ENCODE results near the gene PKP1. TPM values are rescaled to one million over a fixed set of nuclear protein-coding genes. Genes with fewer than 3 reads are reported as not detected.

Gene PKP1
- total RNA-seq, 4 donors from 2014 or later, result 0.11 to 0.94 (median 0.54) TPM; not detected in 1

DNA sequence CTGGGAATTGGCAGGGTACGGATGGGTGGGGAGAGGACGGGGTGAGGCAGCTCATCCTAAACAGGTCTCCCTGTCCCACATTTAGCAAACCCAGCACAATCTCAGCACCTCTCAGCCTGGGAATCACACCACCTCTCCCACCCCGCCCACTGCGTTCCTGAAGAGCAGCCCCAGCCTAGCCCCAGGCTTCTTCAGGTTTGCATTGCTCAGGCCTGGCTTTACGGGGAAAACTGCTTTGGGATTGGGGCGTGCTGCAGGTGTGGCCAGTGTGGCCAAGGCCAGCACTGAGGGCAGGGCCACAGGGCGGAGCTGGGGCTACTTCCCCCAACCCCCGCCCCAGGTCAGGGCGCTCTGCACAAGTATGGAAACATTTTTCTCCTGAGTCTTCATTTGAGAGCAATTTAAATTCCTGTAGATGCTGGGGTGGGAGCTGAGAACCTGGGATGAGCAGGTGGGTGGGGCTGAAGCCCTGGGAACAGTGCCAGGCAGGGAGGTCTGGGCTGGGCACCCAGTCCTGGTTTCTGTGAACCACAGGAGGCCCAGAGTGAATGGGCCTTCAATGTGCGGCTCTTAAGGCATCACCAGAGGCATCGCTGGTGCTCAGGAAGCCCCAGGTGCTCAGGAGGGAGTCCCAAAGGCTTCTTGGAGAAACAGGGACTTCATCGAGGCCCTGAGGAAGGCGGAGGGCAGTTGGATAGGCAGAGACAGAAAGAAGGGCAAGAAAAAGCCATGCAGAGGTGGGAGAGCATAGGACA, 70.1 kb downstream of the PKP1 start:
- Histone ChIP-seq H3K4me1 (no peaks in the 10 kb centered on the region), H3K4me3 (replicated peaks in 1 of 3) (no peak overlapping the region), H3K36me3 (no peaks in the 10 kb centered on the region), H3K27ac (no peak overlapping the region), H3K27me3 (no peaks in the 10 kb centered on the region), H3K9me3 (no peaks in the 10 kb centered on the region)
- DNase-seq, result no peak
- 90 to 96% methylated on average over 10 to 13 of the region's 13 CpGs for WGBS, 2 donors
- intact Hi-C loops (cut with DNase I), result no loop called here
- TF ChIP-seq, protein P1, sequence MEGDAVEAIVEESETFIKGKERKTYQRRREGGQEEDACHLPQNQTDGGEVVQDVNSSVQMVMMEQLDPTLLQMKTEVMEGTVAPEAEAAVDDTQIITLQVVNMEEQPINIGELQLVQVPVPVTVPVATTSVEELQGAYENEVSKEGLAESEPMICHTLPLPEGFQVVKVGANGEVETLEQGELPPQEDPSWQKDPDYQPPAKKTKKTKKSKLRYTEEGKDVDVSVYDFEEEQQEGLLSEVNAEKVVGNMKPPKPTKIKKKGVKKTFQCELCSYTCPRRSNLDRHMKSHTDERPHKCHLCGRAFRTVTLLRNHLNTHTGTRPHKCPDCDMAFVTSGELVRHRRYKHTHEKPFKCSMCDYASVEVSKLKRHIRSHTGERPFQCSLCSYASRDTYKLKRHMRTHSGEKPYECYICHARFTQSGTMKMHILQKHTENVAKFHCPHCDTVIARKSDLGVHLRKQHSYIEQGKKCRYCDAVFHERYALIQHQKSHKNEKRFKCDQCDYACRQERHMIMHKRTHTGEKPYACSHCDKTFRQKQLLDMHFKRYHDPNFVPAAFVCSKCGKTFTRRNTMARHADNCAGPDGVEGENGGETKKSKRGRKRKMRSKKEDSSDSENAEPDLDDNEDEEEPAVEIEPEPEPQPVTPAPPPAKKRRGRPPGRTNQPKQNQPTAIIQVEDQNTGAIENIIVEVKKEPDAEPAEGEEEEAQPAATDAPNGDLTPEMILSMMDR (IDR thresholded peaks at IDR 0.05), result no peak
- no peak for TF ChIP-seq POLR2A (IDR thresholded peaks at IDR 0.05)

DNA sequence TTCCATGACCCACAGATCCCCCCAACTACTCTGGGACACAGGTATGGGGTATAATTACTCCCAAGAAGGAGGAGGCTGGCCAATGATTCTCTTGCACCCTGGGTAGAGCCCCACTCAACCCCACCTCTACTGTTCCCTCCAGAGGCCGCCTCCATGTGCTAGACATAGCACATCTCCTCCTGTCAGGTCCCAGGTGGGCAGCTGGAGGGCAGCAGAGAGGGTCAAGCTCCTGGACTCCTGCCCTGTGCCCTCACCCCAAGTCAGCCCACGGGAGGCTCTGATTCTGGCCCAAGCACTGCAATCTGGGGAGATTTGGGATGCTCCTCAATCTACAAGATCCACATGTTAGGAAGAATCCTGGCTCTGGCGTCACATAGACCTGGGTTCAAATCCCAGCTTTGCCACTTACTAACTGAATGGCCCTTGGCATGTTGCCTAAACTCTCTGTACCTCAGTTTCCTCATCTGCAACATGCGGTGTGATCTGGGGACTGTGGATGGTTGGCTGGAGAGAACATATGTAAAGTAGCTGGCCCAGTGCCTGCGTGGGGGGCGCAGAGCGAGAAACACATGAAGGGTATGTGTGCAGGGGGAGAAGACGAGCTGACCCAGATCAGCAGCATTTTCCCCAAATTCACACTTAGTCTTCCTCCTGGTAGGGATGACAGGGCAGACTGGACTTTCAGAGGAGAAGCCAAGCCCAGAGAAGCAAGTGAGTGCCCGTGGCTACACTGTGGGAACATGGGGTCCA, 71.0 kb downstream of the PKP1 start:
- TF ChIP-seq, protein P1 (IDR thresholded peaks at IDR 0.05), result no peak
- no peak for TF ChIP-seq POLR2A (IDR thresholded peaks at IDR 0.05)
- H3K9me3 ChIP-seq, result no peaks in the 10 kb centered on the region
- no peaks in the 10 kb centered on the region for H3K27me3 ChIP-seq
- no peak for DNase-seq
- no peaks in the 10 kb centered on the region for H3K36me3 ChIP-seq
- 90 to 96% methylated on average over 7 to 9 of the region's 9 CpGs for WGBS, 2 donors
- no peak overlapping the region for H3K27ac ChIP-seq
- no peak overlapping the region for H3K4me3 ChIP-seq (replicated peaks in 1 of 3)
- intact Hi-C loops (cut with DNase I), result no loop called here
- H3K4me1 ChIP-seq, result no peaks in the 10 kb centered on the region

DNA sequence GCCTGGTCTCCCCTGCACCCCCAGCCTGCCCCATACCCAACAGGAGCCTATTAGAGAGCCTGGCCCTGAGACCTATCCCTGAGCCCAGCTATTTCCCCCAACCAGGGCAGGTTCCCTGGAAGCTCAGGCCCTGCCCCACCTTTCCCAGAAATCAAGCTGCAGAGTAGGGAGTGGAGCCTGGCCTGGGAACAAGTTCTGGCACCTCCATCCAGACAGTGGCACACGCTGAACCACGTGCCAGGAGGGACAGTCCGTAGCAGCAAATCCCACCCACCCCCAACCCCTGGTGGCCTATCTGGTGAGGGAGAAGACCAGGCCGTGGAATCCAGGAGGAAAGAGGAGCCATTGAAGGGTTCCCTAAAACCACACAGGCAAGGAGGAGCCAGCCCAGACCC, 71.6 kb downstream of the PKP1 start:
- Histone ChIP-seq H3K4me1 (no peaks in the 10 kb centered on the region), H3K4me3 (replicated peaks in 1 of 3) (no peak overlapping the region), H3K27me3 (no peaks in the 10 kb centered on the region), H3K27ac (no peak overlapping the region), H3K36me3 (no peaks in the 10 kb centered on the region), H3K9me3 (no peaks in the 10 kb centered on the region)
- intact Hi-C loops (cut with DNase I), result no loop called here
- no peak for TF ChIP-seq POLR2A (IDR thresholded peaks at IDR 0.05)
- TF ChIP-seq, protein P1 (IDR thresholded peaks at IDR 0.05), result no peak
- WGBS, 2 donors, result 54 to 64% methylated on average over 4 of the region's 4 CpGs
- no peak for DNase-seq

DNA sequence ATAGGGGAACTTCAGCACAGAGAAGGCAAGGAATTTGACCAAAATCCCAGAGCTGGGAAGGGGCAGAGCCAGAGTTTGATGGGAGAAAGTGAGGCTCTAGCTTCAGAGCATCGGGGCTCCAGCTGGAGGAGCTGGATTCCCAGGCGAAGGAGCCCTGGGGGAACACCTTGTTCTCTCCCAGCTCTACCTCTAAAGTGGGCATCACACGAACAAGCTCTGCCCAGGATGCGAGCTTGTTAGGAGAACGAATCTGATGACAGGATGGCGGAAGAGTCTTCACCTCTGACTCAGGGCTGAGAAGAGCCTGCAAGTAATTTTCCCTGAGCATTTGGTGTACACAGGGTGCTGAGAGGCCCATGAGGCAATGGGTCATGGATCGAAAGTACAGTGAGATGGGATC, 72.2 kb downstream of the PKP1 start:
- TF ChIP-seq, protein P1 (IDR thresholded peaks at IDR 0.05), result no peak
- no peak for TF ChIP-seq POLR2A (IDR thresholded peaks at IDR 0.05)
- intact Hi-C loops (cut with DNase I), result no loop called here
- H3K27ac ChIP-seq, result no peak overlapping the region
- H3K9me3 ChIP-seq, result no peaks in the 10 kb centered on the region
- H3K4me3 ChIP-seq (replicated peaks in 1 of 3), result no peak overlapping the region
- no peak for DNase-seq
- H3K4me1 ChIP-seq, result no peaks in the 10 kb centered on the region
- 85 to 97% methylated on average over 7 of the region's 7 CpGs for WGBS, 2 donors
- H3K27me3 ChIP-seq, result no peaks in the 10 kb centered on the region
- H3K36me3 ChIP-seq, result no peaks in the 10 kb centered on the region

DNA sequence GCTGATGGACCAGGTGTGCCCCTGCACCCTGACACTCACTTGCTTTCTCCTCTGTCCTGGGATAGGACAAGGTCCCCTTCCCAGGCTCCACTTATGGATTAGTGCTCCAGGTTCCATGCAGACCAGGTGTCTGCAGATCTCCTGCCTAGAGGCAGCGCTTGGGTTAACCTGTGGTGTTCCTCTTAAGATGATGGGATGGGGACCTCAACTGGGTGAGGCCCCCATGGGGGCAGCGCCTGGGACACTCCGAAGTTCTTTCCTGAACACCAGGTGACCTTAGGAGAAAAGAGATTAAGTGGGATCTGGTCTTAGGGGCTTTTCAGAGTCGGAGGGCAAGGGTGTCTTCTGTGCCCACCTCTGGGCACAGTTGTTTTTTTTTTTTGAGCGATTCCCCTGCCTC, 72.9 kb downstream of the PKP1 start:
- Histone ChIP-seq H3K27me3 (no peaks in the 10 kb centered on the region), H3K36me3 (no peaks in the 10 kb centered on the region), H3K9me3 (no peaks in the 10 kb centered on the region), H3K27ac (no peak overlapping the region), H3K4me3 (replicated peaks in 1 of 3) (no peak overlapping the region), H3K4me1 (no peaks in the 10 kb centered on the region)
- no peak for DNase-seq
- intact Hi-C loops (cut with DNase I), result no loop called here
- TF ChIP-seq POLR2A (IDR thresholded peaks at IDR 0.05), result no peak
- TF ChIP-seq, protein P1 (IDR thresholded peaks at IDR 0.05), result no peak
- WGBS, 2 donors, result 83 to 87% methylated on average over 5 of the region's 5 CpGs
